GM12873 (cell line): Measurements from ENCODE around the gene FRMD1.

Experiments
- TF ChIP-seq, protein P1 (sequence below): IDR thresholded peaks from 2 replicates; pipeline ENCODE4 v1.5.1; 2012; ENCODE audit warnings: low read depth, mild to moderate bottlenecking, moderate library complexity, low read length, control low read depth; ENCODE audit not compliant: insufficient read depth; ENCODE audit errors: missing control alignments

The FRMD1 gene

DNA sequence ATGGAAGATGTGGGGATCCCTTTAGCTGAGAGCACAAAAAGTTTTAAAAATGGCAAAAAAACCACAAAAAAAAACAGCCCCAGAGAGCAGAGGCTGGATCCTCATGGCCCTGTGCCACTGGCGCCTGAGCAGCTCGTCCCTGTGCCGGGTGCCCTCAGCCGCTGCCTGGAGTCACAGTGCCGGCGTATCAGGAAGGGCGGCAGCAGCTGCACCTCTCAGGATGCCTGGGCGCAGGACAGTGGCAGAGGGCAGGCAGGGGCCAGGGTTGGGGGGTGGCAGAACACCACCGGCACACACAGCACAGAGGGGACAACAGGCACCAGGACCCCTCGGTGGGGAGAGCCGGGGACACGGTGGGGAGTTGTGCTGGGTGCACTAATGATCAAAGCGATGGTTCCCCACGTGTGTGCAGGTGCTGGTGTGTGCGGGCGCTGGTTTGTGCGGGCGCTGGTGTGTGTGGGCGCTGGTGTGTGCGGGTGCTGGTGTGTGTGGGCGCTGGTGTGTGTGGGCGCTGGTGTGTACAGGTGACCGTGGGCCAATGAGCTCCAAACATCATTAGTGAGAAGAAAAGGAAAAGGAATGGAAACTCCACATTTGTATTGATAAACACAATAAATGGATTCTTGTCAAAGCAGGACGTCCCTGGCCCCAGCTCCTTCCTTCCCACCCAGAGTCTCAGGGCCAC is 1.5 kb upstream of the FRMD1 start:
- TF ChIP-seq, protein P1, sequence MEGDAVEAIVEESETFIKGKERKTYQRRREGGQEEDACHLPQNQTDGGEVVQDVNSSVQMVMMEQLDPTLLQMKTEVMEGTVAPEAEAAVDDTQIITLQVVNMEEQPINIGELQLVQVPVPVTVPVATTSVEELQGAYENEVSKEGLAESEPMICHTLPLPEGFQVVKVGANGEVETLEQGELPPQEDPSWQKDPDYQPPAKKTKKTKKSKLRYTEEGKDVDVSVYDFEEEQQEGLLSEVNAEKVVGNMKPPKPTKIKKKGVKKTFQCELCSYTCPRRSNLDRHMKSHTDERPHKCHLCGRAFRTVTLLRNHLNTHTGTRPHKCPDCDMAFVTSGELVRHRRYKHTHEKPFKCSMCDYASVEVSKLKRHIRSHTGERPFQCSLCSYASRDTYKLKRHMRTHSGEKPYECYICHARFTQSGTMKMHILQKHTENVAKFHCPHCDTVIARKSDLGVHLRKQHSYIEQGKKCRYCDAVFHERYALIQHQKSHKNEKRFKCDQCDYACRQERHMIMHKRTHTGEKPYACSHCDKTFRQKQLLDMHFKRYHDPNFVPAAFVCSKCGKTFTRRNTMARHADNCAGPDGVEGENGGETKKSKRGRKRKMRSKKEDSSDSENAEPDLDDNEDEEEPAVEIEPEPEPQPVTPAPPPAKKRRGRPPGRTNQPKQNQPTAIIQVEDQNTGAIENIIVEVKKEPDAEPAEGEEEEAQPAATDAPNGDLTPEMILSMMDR: no peak

DNA sequence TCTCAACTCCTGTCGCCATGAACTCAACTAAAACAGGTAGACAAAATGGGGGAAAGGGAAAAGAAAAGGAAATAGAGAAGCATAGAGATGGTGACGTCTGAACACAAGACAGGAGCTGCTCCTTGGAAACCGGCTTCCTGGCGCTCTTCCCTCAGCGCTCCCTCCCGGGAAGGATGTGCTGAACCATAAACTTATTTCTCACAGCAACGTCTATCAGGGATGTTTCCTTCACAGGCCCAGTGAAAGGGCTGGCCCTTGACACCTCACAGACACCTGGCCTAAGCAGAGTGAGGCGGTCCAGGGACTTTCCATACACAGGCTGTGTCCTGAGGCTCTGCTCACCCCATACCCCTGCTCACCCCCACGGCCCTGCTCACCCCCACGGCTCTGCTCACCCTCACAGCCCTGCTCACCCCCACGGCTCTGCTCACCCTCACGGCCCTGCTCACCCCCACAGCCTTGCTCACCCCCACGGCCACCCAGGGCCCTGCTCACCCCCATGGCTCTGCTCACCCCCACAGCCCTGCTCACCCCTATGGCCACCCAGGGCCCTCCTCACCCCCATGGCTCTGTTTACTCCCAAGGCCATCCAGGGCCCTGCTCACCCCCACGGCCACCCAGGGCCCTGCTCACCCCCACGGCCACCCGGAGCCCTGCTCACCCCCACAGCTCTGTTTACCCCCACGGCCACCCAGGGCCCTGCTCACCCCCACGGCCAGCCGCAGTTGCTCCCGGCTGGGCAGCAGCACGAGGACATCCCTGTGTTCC is 653 bp downstream of the FRMD1 start:
- TF ChIP-seq, protein P1: no peak

DNA sequence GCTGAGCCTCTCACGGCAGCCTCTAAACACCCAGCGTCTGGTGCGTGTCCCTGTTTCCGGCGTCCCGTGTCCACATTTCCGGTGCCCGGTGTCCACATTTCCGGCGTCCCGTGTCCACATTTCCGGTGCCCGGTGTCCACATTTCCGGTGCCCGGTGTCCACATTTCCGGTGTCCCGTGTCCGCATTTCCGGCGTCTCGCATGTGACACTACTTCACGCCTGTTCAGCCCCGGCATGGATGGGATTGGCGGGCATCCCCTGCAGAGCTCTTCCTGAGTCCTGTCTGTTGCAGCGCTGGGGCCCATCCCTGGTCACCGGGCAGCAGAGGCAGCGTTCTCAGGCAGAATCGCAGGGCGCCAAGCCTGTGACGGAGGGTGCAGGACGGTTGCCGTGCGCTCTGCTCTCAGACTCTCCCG is 3.2 kb downstream of the FRMD1 start:
- TF ChIP-seq, protein P1: no peak

DNA sequence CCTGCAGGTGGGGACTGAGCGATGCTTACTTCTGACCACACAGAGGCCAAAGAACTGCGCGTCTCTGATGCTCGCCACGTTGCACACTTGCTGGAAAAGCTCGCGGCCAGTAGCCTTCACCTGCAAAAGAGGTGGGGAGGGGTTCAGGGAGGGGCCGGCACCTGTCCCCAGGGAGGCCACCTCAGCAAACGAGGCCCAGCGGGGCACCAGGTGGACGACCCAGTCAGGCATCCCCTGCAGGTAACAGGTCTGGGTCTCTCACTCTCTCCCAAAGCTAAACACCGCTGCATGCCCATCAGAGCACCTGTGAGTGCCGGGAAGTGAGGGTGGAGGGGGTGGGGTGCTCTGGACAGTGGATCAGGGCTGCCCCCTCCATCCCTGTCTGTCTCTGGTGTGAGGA is 3.8 kb downstream of the FRMD1 start:
- TF ChIP-seq, protein P1: no peak

DNA sequence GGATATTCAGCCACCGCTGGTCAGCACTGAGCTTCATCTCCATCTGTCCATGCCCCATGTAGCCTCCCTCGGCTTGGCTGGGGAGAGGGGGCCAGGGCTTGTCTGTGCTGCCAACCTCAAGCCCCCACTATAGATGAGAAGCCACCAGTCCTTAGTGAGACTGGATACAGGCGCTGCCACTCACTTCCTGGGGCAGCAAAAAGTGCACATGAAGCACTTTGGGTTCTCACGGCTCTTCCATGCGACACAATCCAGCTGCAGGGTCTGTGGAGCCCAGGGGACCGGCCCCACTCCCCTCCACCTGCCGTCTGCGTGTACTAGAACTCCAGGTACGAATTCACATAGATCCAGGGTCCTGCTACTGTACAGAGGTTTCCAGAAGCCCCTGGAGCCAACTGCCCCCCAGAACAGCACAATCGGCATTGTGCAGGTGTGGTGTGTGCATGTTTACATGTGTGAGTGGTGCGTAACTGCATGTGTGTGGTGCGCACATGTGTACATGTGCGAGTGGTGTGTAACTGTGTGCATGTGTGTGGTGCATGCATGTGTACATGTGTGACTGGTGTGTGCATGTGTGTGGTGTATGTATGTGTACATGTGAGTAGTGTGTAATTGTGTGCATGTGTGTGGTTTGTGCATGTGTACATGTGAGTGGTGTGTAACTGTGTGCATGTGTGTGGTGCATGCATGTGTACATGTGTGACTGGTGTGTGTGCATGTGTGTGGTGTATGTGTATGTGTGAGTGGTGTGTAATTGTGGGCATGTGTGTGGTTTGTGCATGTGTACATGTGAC is 4.9 kb downstream of the FRMD1 start:
- TF ChIP-seq, protein P1: no peak

DNA sequence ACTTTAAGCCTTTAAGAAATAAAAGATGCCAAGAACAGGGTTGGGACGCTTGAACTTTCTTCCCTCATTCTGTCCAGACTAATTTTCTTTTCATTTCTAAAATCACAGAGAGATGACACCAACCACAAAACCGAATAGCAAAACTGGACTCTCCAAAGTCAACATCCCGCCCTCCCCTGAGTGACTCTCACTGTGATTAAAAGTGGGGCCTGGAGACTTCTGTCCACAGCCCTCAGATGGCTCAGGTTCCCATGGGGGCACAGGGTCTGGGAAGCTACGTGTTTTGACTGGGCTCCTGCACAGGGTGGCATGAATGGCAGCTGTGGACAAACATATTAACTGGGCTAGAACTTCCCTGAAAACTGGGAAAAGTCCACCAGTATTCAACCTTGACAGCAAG is 6.3 kb downstream of the FRMD1 start:
- TF ChIP-seq, protein P1: no peak

DNA sequence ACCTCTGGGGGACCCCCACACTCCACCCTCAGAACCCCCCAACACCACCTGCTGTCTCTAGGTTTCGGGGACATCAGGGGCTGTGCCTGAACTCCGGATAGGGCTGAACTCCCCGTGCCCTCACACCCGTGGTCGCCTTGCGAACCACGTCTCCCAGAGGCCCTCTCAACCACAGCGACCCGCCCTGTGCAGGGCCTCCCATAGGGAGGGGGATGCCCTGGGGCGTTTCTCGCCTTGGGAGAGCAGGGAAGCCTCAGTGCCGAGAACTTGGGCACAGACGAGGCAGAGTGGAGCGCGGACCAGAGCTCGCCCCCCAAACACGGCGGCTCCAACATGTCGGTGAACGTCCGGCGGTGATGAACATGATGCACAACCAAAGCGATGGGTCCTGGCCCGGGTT is 6.8 kb downstream of the FRMD1 start:
- TF ChIP-seq, protein P1: no peak
